Measurements from ENCODE around the gene PLCH2. TPM values are rescaled to one million over a fixed set of nuclear protein-coding genes. Genes with fewer than 3 reads are reported as not detected.

PLCH2 gene
- total RNA-seq, 2 donors from 2014 or later, result 2.0 to 3.8 TPM

- no peaks in the 10 kb centered on the region for H3K4me1 ChIP-seq
- H3K4me3 ChIP-seq, result no peak overlapping the region
- H3K36me3 ChIP-seq, result peaks cover 16% of the 10 kb centered on the region
- no peak for DNase-seq
- H3K27me3 ChIP-seq, result peaks cover 27% of the 10 kb centered on the region
- no peak overlapping the region for H3K9ac ChIP-seq (ENCODE audit: low read depth in 2 of 2, low read length in 2 of 2)
- H3K9me3 ChIP-seq, result no peaks in the 10 kb centered on the region
- TF ChIP-seq CTCF (IDR thresholded peaks at IDR 0.05), result no peak
- intact Hi-C loops (cut with DNase I), result no loop called here
- no peak overlapping the region for H3K27ac ChIP-seq
These were observed 30.1 kb downstream of the PLCH2 start for GRCh38 chr1:2506007-2506860.

GRCh38 chr1:2506901-2507565 is 30.9 kb downstream of the PLCH2 start:
- H3K36me3 ChIP-seq, result peaks cover 24% of the 10 kb centered on the region
- H3K4me3 ChIP-seq, result no peak overlapping the region
- intact Hi-C loops (cut with DNase I), result no loop called here
- DNase-seq, result no peak
- no peaks in the 10 kb centered on the region for H3K9me3 ChIP-seq
- peaks cover 27% of the 10 kb centered on the region for H3K27me3 ChIP-seq
- no peak overlapping the region for H3K27ac ChIP-seq
- no peak overlapping the region for H3K9ac ChIP-seq (ENCODE audit: low read depth in 2 of 2, low read length in 2 of 2)
- H3K4me1 ChIP-seq, result no peaks in the 10 kb centered on the region
- no peak for TF ChIP-seq CTCF (IDR thresholded peaks at IDR 0.05)

GRCh38 chr1:2507744-2508155 is 31.7 kb downstream of the PLCH2 start:
- Histone ChIP-seq H3K36me3 (peaks cover 29% of the 10 kb centered on the region), H3K9me3 (no peaks in the 10 kb centered on the region), H3K4me3 (no peak overlapping the region), H3K27ac (no peak overlapping the region), H3K27me3 (peaks cover 27% of the 10 kb centered on the region), H3K9ac (ENCODE audit: low read depth in 2 of 2, low read length in 2 of 2) (no peak overlapping the region), H3K4me1 (no peaks in the 10 kb centered on the region)
- TF ChIP-seq CTCF (IDR thresholded peaks at IDR 0.05), result no peak
- no peak for DNase-seq
- intact Hi-C loops (cut with DNase I), result no loop called here

GRCh38 chr1:2508180-2508579 is 32.1 kb downstream of the PLCH2 start:
- H3K27me3 ChIP-seq, result peaks cover 25% of the 10 kb centered on the region
- H3K36me3 ChIP-seq, result peaks cover 29% of the 10 kb centered on the region

GRCh38 chr1:2508751-2509150 is 32.7 kb downstream of the PLCH2 start:
- Histone ChIP-seq H3K4me3 (no peak overlapping the region), H3K36me3 (peaks cover 33% of the 10 kb centered on the region), H3K27ac (no peak overlapping the region), H3K4me1 (no peaks in the 10 kb centered on the region), H3K27me3 (peaks cover 23% of the 10 kb centered on the region), H3K9me3 (no peaks in the 10 kb centered on the region), H3K9ac (ENCODE audit: low read depth in 2 of 2, low read length in 2 of 2) (no peak overlapping the region)
- DNase-seq, result no peak
- intact Hi-C loops (cut with DNase I), result no loop called here
- TF ChIP-seq CTCF (IDR thresholded peaks at IDR 0.05), result no peak

More at GRCh38 chr1:2508180-2508579, 32.1 kb downstream of the PLCH2 start:
- no peak overlapping the region for H3K27ac ChIP-seq
- intact Hi-C loops (cut with DNase I), result no loop called here
- TF ChIP-seq CTCF (IDR thresholded peaks at IDR 0.05), result no peak
- no peak overlapping the region for H3K9ac ChIP-seq (ENCODE audit: low read depth in 2 of 2, low read length in 2 of 2)
- DNase-seq, result no peak
- no peaks in the 10 kb centered on the region for H3K9me3 ChIP-seq
- H3K4me1 ChIP-seq, result no peaks in the 10 kb centered on the region
- no peak overlapping the region for H3K4me3 ChIP-seq
